ENCODE measurements around the gene GPR15.

- TF ChIP-seq TAF1 (IDR thresholded peaks at IDR 0.05; ENCODE audit: borderline replicate concordance, insufficient read depth, low read length), result no peak
- no peak for TF ChIP-seq REST (IDR thresholded peaks at IDR 0.05; ENCODE audit: insufficient read depth in 1 of 2, low read depth in 2 of 2, low read length in 2 of 2)
Observed at GRCh38 chr3:98532709-98533571, 1.2 kb downstream of the GPR15 start.

Data from PFSK-1 (cell line).